H9 (cell line): ENCODE data around the gene BANF1. TPM values are rescaled to one million over a fixed set of nuclear protein-coding genes. Genes with fewer than 3 reads are reported as not detected.
A peak's percentile ranks its signal among the peaks of the same experiment; 100 is the strongest.

Experiments used
- DNase-seq: peaks from one replicate; pipeline ENCODE4 v3.0.0-alpha.2; 2017
- H2AFZ ChIP-seq: one replicate; pipeline ENCODE4 v1.6.1; 2013; ENCODE audit warnings: mild to moderate bottlenecking, low read length, control low read depth, moderate library complexity
- H2AK5ac ChIP-seq: 2 replicates; pipeline ENCODE4 v1.6.1; 2013; ENCODE audit warnings: low read length, control low read depth, mixed read lengths; ENCODE audit not compliant: insufficient read length
- H2BK120ac ChIP-seq: one replicate; pipeline ENCODE4 v1.6.1; 2013; ENCODE audit warnings: low read depth, mild to moderate bottlenecking, low read length, control low read depth, inconsistent platforms; ENCODE audit not compliant: poor library complexity, severe bottlenecking
- H2BK12ac ChIP-seq: 2 replicates; pipeline ENCODE4 v1.6.1; 2013; ENCODE audit warnings: low read length, control low read depth, mixed read lengths, low read depth; ENCODE audit not compliant: insufficient read length
- H2BK15ac ChIP-seq: 2 replicates; pipeline ENCODE4 v1.6.1; 2013; ENCODE audit warnings: low read depth, low read length, control low read depth
- H2BK20ac ChIP-seq: one replicate; pipeline ENCODE4 v1.6.1; 2013; ENCODE audit warnings: low read depth, mild to moderate bottlenecking, low read length, control low read depth, inconsistent platforms; ENCODE audit not compliant: poor library complexity, severe bottlenecking
- H2BK5ac ChIP-seq: 2 replicates; pipeline ENCODE4 v1.6.1; 2013; ENCODE audit warnings: low read length, control low read depth, mixed read lengths; ENCODE audit not compliant: insufficient read length
- H3K14ac ChIP-seq: 2 replicates; pipeline ENCODE4 v1.6.1; 2013; ENCODE audit warnings: low read length, control low read depth; ENCODE audit not compliant: insufficient read depth
- H3K18ac ChIP-seq: 2 replicates; pipeline ENCODE4 v1.6.1; 2013; ENCODE audit warnings: low read depth, mild to moderate bottlenecking, mixed read lengths, low read length, control low read depth; ENCODE audit not compliant: insufficient read length
- H3K23ac ChIP-seq: 2 replicates; pipeline ENCODE4 v1.6.1; 2013; ENCODE audit warnings: low read length, control low read depth, mixed read lengths, low read depth; ENCODE audit not compliant: insufficient read length
- H3K23me2 ChIP-seq: 2 replicates; pipeline ENCODE4 v1.6.1; 2013; ENCODE audit warnings: low read depth, mild to moderate bottlenecking, mixed read lengths, low read length, control low read depth; ENCODE audit not compliant: insufficient read length, poor library complexity, severe bottlenecking
- H3K27ac ChIP-seq: 2 replicates; pipeline ENCODE4 v1.5.1; 2013; ENCODE audit warnings: low read length, control low read depth, mixed read lengths, low read depth; ENCODE audit not compliant: insufficient read length
- H3K27me3 ChIP-seq: 2 replicates; pipeline ENCODE4 v1.6.1; 2013; ENCODE audit warnings: low read length, control low read depth, inconsistent platforms; ENCODE audit not compliant: insufficient read depth
- H3K4ac ChIP-seq: 2 replicates; pipeline ENCODE4 v1.6.1; 2013; ENCODE audit warnings: low read depth, mild to moderate bottlenecking, control low read depth, inconsistent platforms, low read length, moderate library complexity
- H3K4me1 ChIP-seq: 2 replicates; pipeline ENCODE4 v1.6.1; 2013; ENCODE audit warnings: low read length, control low read depth, inconsistent platforms; ENCODE audit not compliant: insufficient read depth
- H3K4me2 ChIP-seq: 2 replicates; pipeline ENCODE4 v1.6.1; 2013; ENCODE audit warnings: low read length, control low read depth, mixed read lengths; ENCODE audit not compliant: insufficient read length, insufficient read depth
- H3K56ac ChIP-seq: 2 replicates; pipeline ENCODE4 v1.6.1; 2013; ENCODE audit warnings: low read depth, mild to moderate bottlenecking, mixed read lengths, low read length, control low read depth; ENCODE audit not compliant: insufficient read length
- H3K79me1 ChIP-seq: 2 replicates; pipeline ENCODE4 v1.6.1; 2013; ENCODE audit warnings: low read depth, mild to moderate bottlenecking, moderate library complexity, low read length, control low read depth, inconsistent platforms; ENCODE audit not compliant: insufficient read depth, poor library complexity, severe bottlenecking
- H3K79me2 ChIP-seq: 2 replicates; pipeline ENCODE4 v1.6.1; 2013; ENCODE audit warnings: low read length, control low read depth, inconsistent platforms; ENCODE audit not compliant: insufficient read depth
- H3K9ac ChIP-seq: 2 replicates; pipeline ENCODE4 v1.6.1; 2013; ENCODE audit warnings: low read length, control low read depth, mixed read lengths; ENCODE audit not compliant: insufficient read length; ENCODE audit errors: extremely low read depth
- H3K9me3 ChIP-seq: one replicate; pipeline ENCODE4 v1.6.1; 2013; ENCODE audit warnings: low read depth, low read length, inconsistent platforms; ENCODE audit not compliant: control insufficient read depth
- H3T11ph ChIP-seq: one replicate; pipeline ENCODE4 v1.6.1; 2013; ENCODE audit warnings: mild to moderate bottlenecking, low read length, control low read depth, inconsistent platforms
- H4K20me1 ChIP-seq: one replicate; pipeline ENCODE4 v1.6.1; 2013; ENCODE audit not compliant: control insufficient read depth, insufficient read length, insufficient read depth
- H4K5ac ChIP-seq: 2 replicates; pipeline ENCODE4 v1.6.1; 2013; ENCODE audit warnings: low read depth, mild to moderate bottlenecking, mixed read lengths, low read length, control low read depth; ENCODE audit not compliant: insufficient read length
- H4K8ac ChIP-seq: replicated peaks from 2 replicates; pipeline ENCODE4 v1.6.1; 2013; ENCODE audit warnings: low read length, control low read depth, mixed read lengths, low read depth; ENCODE audit not compliant: insufficient read length
- H4K91ac ChIP-seq: 2 replicates; pipeline ENCODE4 v1.6.1; 2013; ENCODE audit warnings: low read depth, mild to moderate bottlenecking, moderate library complexity, mixed read lengths, low read length, control low read depth; ENCODE audit not compliant: insufficient read length
- H3K27ac Mint-ChIP-seq, 3 experiments: 2 replicates in 2 of 3; 3 replicates in 1 of 3; pipeline ENCODE4 v1.8.0; 2020 to 2021; ENCODE audit warnings: mixed read lengths in 3 of 3, mild to moderate bottlenecking in 1 of 3, moderate library complexity in 1 of 3
- H3K27me3 Mint-ChIP-seq: 2 replicates; pipeline ENCODE4 v1.8.0; 2021; ENCODE audit warnings: low read depth, mild to moderate bottlenecking, moderate library complexity, mixed read lengths
- H3K36me3 Mint-ChIP-seq, 3 experiments: 2 replicates in 2 of 3; 3 replicates in 1 of 3; pipeline ENCODE4 v1.8.0; 2020 to 2021; ENCODE audit warnings: low read depth in 3 of 3, mixed read lengths in 3 of 3; ENCODE audit not compliant: insufficient read depth in 1 of 3
- H3K4me1 Mint-ChIP-seq, 2 experiments: 2 replicates each; pipeline ENCODE4 v1.8.0; 2020; ENCODE audit warnings: mixed read lengths in 2 of 2
- H3K4me3 Mint-ChIP-seq, 2 experiments: 2 replicates in 1 of 2; 3 replicates in 1 of 2; pipeline ENCODE4 v1.8.0; 2020 to 2021; ENCODE audit warnings: mild to moderate bottlenecking in 2 of 2, mixed read lengths in 2 of 2, moderate library complexity in 1 of 2
- H3K9me3 Mint-ChIP-seq, 2 experiments: 2 replicates in 1 of 2; 3 replicates in 1 of 2; pipeline ENCODE4 v1.8.0; 2020; ENCODE audit warnings: mild to moderate bottlenecking in 2 of 2, mixed read lengths in 2 of 2, moderate library complexity in 1 of 2
- CTCF ChIP-seq: fragments of 200-600 bp; sonication (generic); conservative IDR thresholded peaks from 3 replicates; pipeline ENCODE4 v1.8.0; 2021; ENCODE audit warnings: antibody characterized with exemption, mild to moderate bottlenecking
- WGBS: extraction: QIAGEN DNeasy Blood & Tissue Kit; methylation state at CpG from one replicate; pipeline ENCODE4 v1.1.7; 2013; ENCODE audit warnings: missing lambda C conversion rate, low lambda C conversion rate, mixed read lengths; ENCODE audit not compliant: insufficient read length; ENCODE audit errors: extremely low coverage; 5-methylcytosine and 5-hydroxymethylcytosine counted together
- total RNA-seq: library from RNA; stranded (reverse); gene quantifications from 2 replicates; pipeline ENCODE4 v1.2.1, GENCODE V29; 2021

The BANF1 gene
- total RNA-seq, 1 experiment from 2014 or later: 346 TPM

DNA sequence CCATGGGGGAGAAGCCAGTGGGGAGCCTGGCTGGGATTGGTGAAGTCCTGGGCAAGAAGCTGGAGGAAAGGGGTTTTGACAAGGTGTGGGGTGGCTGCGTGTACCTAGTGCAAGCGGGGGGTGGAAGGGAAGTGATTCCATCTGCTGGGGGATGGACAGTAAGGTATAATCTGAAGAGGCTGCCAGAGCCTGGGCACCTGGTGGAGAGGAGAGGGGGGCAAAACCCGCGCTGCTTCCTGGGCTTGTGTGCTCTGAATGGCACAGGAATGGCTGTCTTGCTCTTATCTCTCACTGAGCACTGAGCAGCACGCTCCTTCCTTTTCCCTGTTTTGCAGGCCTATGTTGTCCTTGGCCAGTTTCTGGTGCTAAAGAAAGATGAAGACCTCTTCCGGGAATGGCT is 988 bp downstream of the BANF1 start:
- H3K23ac ChIP-seq: no peak overlapping the region
- peak overlapping the region in 2 of 3 experiments; percentile 72 to 85; a peak in 4 of 7 replicates for H3K27ac Mint-ChIP-seq
- no CpG with 5 or more reads among the region's 6 CpGs for WGBS

More for the DNA sequence above, 988 bp downstream of the BANF1 start:
- Mint-ChIP-seq H3K36me3 (peaks cover 33 to 58% (median 48%) of the 10 kb centered on the region in 3 experiments), H3K4me3 (peak overlapping the region; percentile 99 to 100), H3K27me3 (no peaks in the 10 kb centered on the region), H3K4me1 (peaks cover 27 to 31% of the 10 kb centered on the region in 2 experiments), H3K9me3 (no peaks in the 10 kb centered on the region)
- Histone ChIP-seq H2BK15ac (no peak overlapping the region), H2BK20ac (no peak overlapping the region), H2BK5ac (no peak overlapping the region), H2AK5ac (no peak overlapping the region), H2AFZ (no peak overlapping the region), H3K4ac (no peak overlapping the region), H3T11ph (no peak overlapping the region), H4K91ac (no peak overlapping the region), H3K18ac (no peak overlapping the region), H4K20me1 (no peaks in the 10 kb centered on the region), H3K9me3 (no peaks in the 10 kb centered on the region), H4K5ac (no peak overlapping the region), H2BK120ac (no peak overlapping the region), H3K4me1 (no peaks in the 10 kb centered on the region), H3K79me2 (peaks cover 8% of the 10 kb centered on the region; the same call in 1 of the 2 replicates), H3K27ac (no peak overlapping the region), H3K23me2 (peaks cover 12% of the 10 kb centered on the region), H2BK12ac (no peak overlapping the region), H3K56ac (no peak overlapping the region), H3K9ac (no peak overlapping the region), H3K14ac (no peak overlapping the region), H3K4me2 (peak overlapping the region; percentile 98), H4K8ac (no peak overlapping the region), H3K27me3 (no peaks in the 10 kb centered on the region), H3K79me1 (no peaks in the 10 kb centered on the region)
- no peak for DNase-seq
- TF ChIP-seq CTCF: no peak
